DOHH2 (cell line): ENCODE measurements around the gene GAS7.

ENCODE experiments used
- H3F3A ChIP-seq: fragments of 200-600 bp; sonication (generic), shearing (Covaris generic); 2 replicates; pipeline ENCODE4 v1.6.0; 2016; ENCODE audit warnings: antibody characterized with exemption, mild to moderate bottlenecking; ENCODE audit not compliant: control insufficient read depth, insufficient read depth
- H3K27ac ChIP-seq: fragments of 200-600 bp; sonication (generic); 2 replicates; pipeline ENCODE4 v1.5.1; 2014; ENCODE audit warnings: low read depth, mild to moderate bottlenecking, low read length, moderate library complexity
- H3K27me3 ChIP-seq: fragments of 200-600 bp; sonication (generic); 2 replicates; pipeline ENCODE4 v1.6.1; 2014; ENCODE audit warnings: mild to moderate bottlenecking, low read length, mixed read lengths; ENCODE audit not compliant: control insufficient read depth
- H3K36me3 ChIP-seq: fragments of 200-600 bp; sonication (generic); 2 replicates; pipeline ENCODE4 v1.6.1; 2014; ENCODE audit warnings: mild to moderate bottlenecking, low read length, moderate library complexity, mixed read lengths; ENCODE audit not compliant: control insufficient read depth
- H3K4me1 ChIP-seq: fragments of 200-600 bp; sonication (generic); 2 replicates; pipeline ENCODE4 v1.6.1; 2014; ENCODE audit warnings: mild to moderate bottlenecking, low read length, mixed read lengths; ENCODE audit not compliant: control insufficient read depth
- H3K4me2 ChIP-seq: fragments of 200-600 bp; sonication (generic); 2 replicates; pipeline ENCODE4 v1.6.0; 2014; ENCODE audit warnings: mild to moderate bottlenecking, low read length, moderate library complexity
- H3K4me3 ChIP-seq: fragments of 200-600 bp; sonication (generic); 2 replicates; pipeline ENCODE4 v1.5.1; 2014; ENCODE audit warnings: mild to moderate bottlenecking, low read length, mixed read lengths
- H3K79me2 ChIP-seq: fragments of 200-600 bp; sonication (generic); 2 replicates; pipeline ENCODE4 v1.6.1; 2014; ENCODE audit warnings: mild to moderate bottlenecking, low read length, mixed read lengths; ENCODE audit not compliant: control insufficient read depth
- H3K9me2 ChIP-seq: fragments of 200-600 bp; sonication (generic); replicated peaks from 2 replicates; pipeline ENCODE4 v1.6.1; 2014; ENCODE audit warnings: mild to moderate bottlenecking, low read length, mixed read lengths; ENCODE audit not compliant: control insufficient read depth
- H3K9me3 ChIP-seq: fragments of 200-600 bp; sonication (generic); 2 replicates; pipeline ENCODE4 v1.6.1; 2014; ENCODE audit warnings: antibody characterized with exemption, low read length, mixed read lengths; ENCODE audit not compliant: control insufficient read depth, insufficient read depth
- H4K20me1 ChIP-seq: fragments of 200-600 bp; sonication (generic); 2 replicates; pipeline ENCODE4 v1.6.0; 2014; ENCODE audit warnings: low read depth, mild to moderate bottlenecking, antibody characterized with exemption, low read length, moderate library complexity; ENCODE audit not compliant: control insufficient read depth, insufficient read depth
- CTCF ChIP-seq: fragments of 200-600 bp; sonication (generic); IDR thresholded peaks from one replicate; pipeline ENCODE4 v1.5.1; 2014; ENCODE audit warnings: antibody characterized with exemption, mild to moderate bottlenecking, low read depth, low read length; ENCODE audit not compliant: poor library complexity, severe bottlenecking
- EZH2phosphoT487 ChIP-seq: fragments of 200-600 bp; sonication (generic); IDR thresholded peaks from 2 replicates; pipeline ENCODE4 v1.6.1; 2017; ENCODE audit warnings: borderline replicate concordance, mild to moderate bottlenecking, antibody characterized with exemption, low read length, moderate library complexity, mixed read lengths

Gene GAS7

GRCh38 chr17:10106067-10106466 lies 92.3 kb downstream of the GAS7 start:
- Histone ChIP-seq H4K20me1 (no peaks in the 10 kb centered on the region), H3K4me2 (no peak overlapping the region), H3K9me2 (no peaks in the 10 kb centered on the region), H3K27ac (no peak overlapping the region), H3K79me2 (no peaks in the 10 kb centered on the region), H3K4me3 (no peak overlapping the region), H3K27me3 (no peaks in the 10 kb centered on the region), H3K36me3 (no peaks in the 10 kb centered on the region), H3K9me3 (no peaks in the 10 kb centered on the region), H3F3A (no peaks in the 10 kb centered on the region), H3K4me1 (no peaks in the 10 kb centered on the region)
- TF ChIP-seq EZH2phosphoT487 (no peak), CTCF (no peak)

GRCh38 chr17:10105513-10106001 lies 92.8 kb downstream of the GAS7 start:
- no peaks in the 10 kb centered on the region for H3K27me3 ChIP-seq
- no peaks in the 10 kb centered on the region for H3K36me3 ChIP-seq
- TF ChIP-seq CTCF (no peak), EZH2phosphoT487 (no peak)
- H3F3A ChIP-seq: no peaks in the 10 kb centered on the region
- no peaks in the 10 kb centered on the region for H3K9me2 ChIP-seq
- H3K9me3 ChIP-seq: no peaks in the 10 kb centered on the region
- no peaks in the 10 kb centered on the region for H4K20me1 ChIP-seq
- no peak overlapping the region for H3K4me3 ChIP-seq
- H3K4me1 ChIP-seq: no peaks in the 10 kb centered on the region
- no peak overlapping the region for H3K27ac ChIP-seq
- H3K79me2 ChIP-seq: no peaks in the 10 kb centered on the region
- no peak overlapping the region for H3K4me2 ChIP-seq

- no peak overlapping the region for H3K4me3 ChIP-seq
- H3K27me3 ChIP-seq: no peaks in the 10 kb centered on the region
- H3K79me2 ChIP-seq: no peaks in the 10 kb centered on the region
- H3K9me2 ChIP-seq: no peaks in the 10 kb centered on the region
- no peak for TF ChIP-seq CTCF
- no peak for TF ChIP-seq EZH2phosphoT487
- H3F3A ChIP-seq: no peaks in the 10 kb centered on the region
- H3K4me1 ChIP-seq: no peaks in the 10 kb centered on the region
- no peak overlapping the region for H3K27ac ChIP-seq
- no peak overlapping the region for H3K4me2 ChIP-seq
- no peaks in the 10 kb centered on the region for H3K36me3 ChIP-seq
- no peaks in the 10 kb centered on the region for H4K20me1 ChIP-seq
- H3K9me3 ChIP-seq: no peaks in the 10 kb centered on the region
These were observed 94.7 kb downstream of the GAS7 start for GRCh38 chr17:10103712-10104111.
